GM21526 (cell line): ENCODE results near the gene JAK1.

Experiments
- ATAC-seq: cut with Tn5 transposase; IDR thresholded peaks from one replicate; pipeline ENCODE4 v1.9.1; 2021; ENCODE audit warnings: moderate library complexity; ENCODE audit not compliant: unreplicated experiment, low FRiP score

Gene JAK1

GRCh38 chr1:64809309-64809708 is 157.0 kb downstream of the JAK1 start:
- no peak for ATAC-seq

DNA sequence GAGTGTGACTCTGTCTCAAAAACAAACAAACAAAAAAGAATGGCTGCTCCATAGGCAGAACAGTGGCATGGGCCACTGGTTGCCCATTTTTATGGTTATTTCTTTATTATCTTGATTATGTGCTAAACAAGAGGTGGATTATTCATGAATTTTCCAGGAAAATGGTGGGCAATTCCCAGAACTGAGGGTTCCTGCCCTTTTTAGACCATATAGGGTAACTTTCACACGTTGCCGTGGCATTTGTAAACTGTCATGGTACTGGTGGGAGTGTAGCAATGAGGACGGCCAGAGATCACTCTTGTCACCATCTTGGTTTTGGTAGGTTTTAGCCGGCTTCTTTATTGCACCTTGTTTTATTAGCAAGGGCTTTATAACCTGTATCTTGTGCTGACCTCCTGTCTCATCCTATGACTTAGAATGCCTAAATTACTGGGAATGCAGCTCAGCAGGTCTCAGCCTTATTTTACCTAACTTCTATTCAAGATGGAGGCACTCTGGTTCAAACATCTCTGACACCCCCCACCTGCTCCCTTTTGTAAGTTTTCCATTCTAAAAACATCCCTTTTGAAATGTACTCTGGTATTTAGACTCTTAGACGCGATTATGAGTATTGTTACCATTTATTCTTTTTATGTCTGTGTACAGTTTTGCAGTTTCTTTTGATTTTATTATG is 164.4 kb downstream of the JAK1 start:
- no peak for ATAC-seq

- ATAC-seq = no peak
These were observed 167.5 kb downstream of the JAK1 start for GRCh38 chr1:64798872-64799271.

- ATAC-seq = no peak
These were observed 175.4 kb downstream of the JAK1 start for GRCh38 chr1:64790832-64791487.
